ENCODE results near the gene ATG4B.

ATG4B gene

GRCh38 chr2:241722896-241723454 lies 85.5 kb downstream of the ATG4B start:
- Mint-ChIP-seq H3K9me3 (peaks cover 3% of the 10 kb centered on the region), H3K27me3 (ENCODE audit: low read depth) (no peaks in the 10 kb centered on the region), H3K4me3 (no peak overlapping the region), H3K36me3 (ENCODE audit: low read depth) (peaks cover 48% of the 10 kb centered on the region), H3K27ac (no peak overlapping the region), H3K4me1 (ENCODE audit: low read depth) (no peaks in the 10 kb centered on the region)
- DNase-seq (ENCODE audit: low spot score), result no peak
